22Rv1 (cell line): Measurements from ENCODE around the gene ZNF385B.

Experiments used
- CTCF ChIP-seq: fragments of 450-650 bp; IDR thresholded peaks from 2 replicates; pipeline ENCODE4 v1.5.1; 2017; ENCODE audit warnings: mild to moderate bottlenecking
- ZFX ChIP-seq: fragments of 450-650 bp; IDR thresholded peaks from 2 replicates; pipeline ENCODE4 v1.6.1; 2017; ENCODE audit warnings: antibody characterized with exemption, borderline replicate concordance

- TF ChIP-seq CTCF (no peak), ZFX (no peak)
These were observed 283.1 kb downstream of the ZNF385B start for GRCh38 chr2:179578171-179578916.
